SK-N-SH treated with all-trans-retinoic acid at 6 μM for 48 hours (cell line): ENCODE measurements around the gene SEC14L1.

Source experiments
- ATAC-seq: fragments of 200-7000 bp; cut with Tn5 transposase; 3 replicates; pipeline ENCODE4 v1.9.1; 2020; ENCODE audit warnings: mild to moderate bottlenecking, moderate library complexity
- ARNTL ChIP-seq: fragments of 450-650 bp; formaldehyde crosslinking; IDR thresholded peaks from 2 replicates; pipeline ENCODE4 v1.5.0; 2020; ENCODE audit warnings: low read depth, mild to moderate bottlenecking, moderate library complexity, borderline replicate concordance
- BACH2 ChIP-seq: fragments of 250-450 bp; sonication (Bioruptor Pico); IDR thresholded peaks from 2 replicates; pipeline ENCODE4 v1.9.0; 2021; ENCODE audit warnings: mild to moderate bottlenecking, borderline replicate concordance
- CSDC2 ChIP-seq: fragments of 250-450 bp; sonication (Bioruptor Pico); IDR thresholded peaks from 2 replicates; pipeline ENCODE4 v1.5.0; 2020; ENCODE audit warnings: mild to moderate bottlenecking, moderate library complexity
- ESRRG ChIP-seq: fragments of 250-450 bp; sonication (Bioruptor Pico); IDR thresholded peaks from 2 replicates; pipeline ENCODE4 v1.6.1; 2021; ENCODE audit warnings: mild to moderate bottlenecking
- GLIS3 ChIP-seq: fragments of 250-450 bp; sonication (Bioruptor Pico); IDR thresholded peaks from 2 replicates; pipeline ENCODE4 v1.5.0; 2020; ENCODE audit warnings: mild to moderate bottlenecking, moderate library complexity
- ISL1 ChIP-seq: fragments of 250-450 bp; sonication (Bioruptor Pico); IDR thresholded peaks from 2 replicates; pipeline ENCODE4 v2.1.2; 2022; ENCODE audit warnings: mild to moderate bottlenecking, moderate library complexity
- OSR1 ChIP-seq: fragments of 250-450 bp; sonication (Bioruptor Pico); IDR thresholded peaks from 2 replicates; pipeline ENCODE4 v1.8.0; 2022; ENCODE audit warnings: moderate library complexity, mild to moderate bottlenecking, inconsistent platforms
- PPARA ChIP-seq: fragments of 250-450 bp; sonication (Bioruptor Pico); IDR thresholded peaks from 2 replicates; pipeline ENCODE4 v1.5.0; 2020; ENCODE audit warnings: mild to moderate bottlenecking, borderline replicate concordance
- RARB ChIP-seq: fragments of 250-450 bp; sonication (Bioruptor Pico); IDR thresholded peaks from 2 replicates; pipeline ENCODE4 v1.8.0; 2021; ENCODE audit warnings: mild to moderate bottlenecking, moderate library complexity
- SNAI2 ChIP-seq: fragments of 250-450 bp; sonication (Bioruptor Pico); IDR thresholded peaks from 2 replicates; pipeline ENCODE4 v1.5.0; 2020; ENCODE audit warnings: mild to moderate bottlenecking, moderate library complexity
- TCF4 ChIP-seq: fragments of 250-450 bp; sonication (Bioruptor Pico); IDR thresholded peaks from 2 replicates; pipeline ENCODE4 v1.8.0; 2021; ENCODE audit warnings: mild to moderate bottlenecking, moderate library complexity, borderline replicate concordance
- TOX ChIP-seq: fragments of 250-450 bp; sonication (Bioruptor Pico); IDR thresholded peaks from 2 replicates; pipeline ENCODE4 v1.8.0; 2021; ENCODE audit warnings: mild to moderate bottlenecking, moderate library complexity, borderline replicate concordance
- ZC3H10 ChIP-seq: fragments of 250-450 bp; sonication (Bioruptor Pico); IDR thresholded peaks from 2 replicates; pipeline ENCODE4 v1.5.1; 2021; ENCODE audit warnings: mild to moderate bottlenecking, moderate library complexity
- ZFP3 ChIP-seq: fragments of 250-450 bp; sonication (Bioruptor Pico); IDR thresholded peaks from 2 replicates; pipeline ENCODE4 v1.5.0; 2020; ENCODE audit warnings: mild to moderate bottlenecking, moderate library complexity
- ZFP30 ChIP-seq: fragments of 450-650 bp; formaldehyde crosslinking; IDR thresholded peaks from 2 replicates; pipeline ENCODE4 v1.5.0; 2022; ENCODE audit warnings: mild to moderate bottlenecking, moderate library complexity
- ZNF565 ChIP-seq: fragments of 450-650 bp; formaldehyde crosslinking; conservative IDR thresholded peaks from 2 replicates; pipeline ENCODE4 v1.5.0; 2020; ENCODE audit warnings: low read depth, mild to moderate bottlenecking, moderate library complexity
- ZNF70 ChIP-seq: fragments of 450-650 bp; formaldehyde crosslinking; IDR thresholded peaks from 2 replicates; pipeline ENCODE4 v1.5.0; 2020; ENCODE audit warnings: mild to moderate bottlenecking, moderate library complexity
- ZNF8 ChIP-seq: fragments of 450-650 bp; formaldehyde crosslinking; IDR thresholded peaks from 2 replicates; pipeline ENCODE4 v1.5.0; 2020; ENCODE audit warnings: mild to moderate bottlenecking, moderate library complexity
- TF ChIP-seq, protein P1 (sequence below): fragments of 250-450 bp; sonication (Bioruptor Pico); IDR thresholded peaks from 2 replicates; pipeline ENCODE4 v1.5.1; 2021; ENCODE audit warnings: mild to moderate bottlenecking, moderate library complexity
- TF ChIP-seq, protein P2 (sequence below): fragments of 250-450 bp; sonication (Bioruptor Pico); IDR thresholded peaks from 2 replicates; pipeline ENCODE4 v1.5.0; 2020; ENCODE audit warnings: mild to moderate bottlenecking, moderate library complexity
- TF ChIP-seq, protein P3 (sequence below): fragments of 250-450 bp; sonication (Bioruptor Pico); IDR thresholded peaks from 2 replicates; pipeline ENCODE4 v1.5.1; 2020; ENCODE audit warnings: low read depth, mild to moderate bottlenecking, moderate library complexity
- TF ChIP-seq, protein P4 (sequence below): fragments of 250-450 bp; sonication (Bioruptor Pico); IDR thresholded peaks from 2 replicates; pipeline ENCODE4 v1.8.0; 2020; ENCODE audit warnings: mild to moderate bottlenecking, moderate library complexity, borderline replicate concordance

Gene SEC14L1

DNA sequence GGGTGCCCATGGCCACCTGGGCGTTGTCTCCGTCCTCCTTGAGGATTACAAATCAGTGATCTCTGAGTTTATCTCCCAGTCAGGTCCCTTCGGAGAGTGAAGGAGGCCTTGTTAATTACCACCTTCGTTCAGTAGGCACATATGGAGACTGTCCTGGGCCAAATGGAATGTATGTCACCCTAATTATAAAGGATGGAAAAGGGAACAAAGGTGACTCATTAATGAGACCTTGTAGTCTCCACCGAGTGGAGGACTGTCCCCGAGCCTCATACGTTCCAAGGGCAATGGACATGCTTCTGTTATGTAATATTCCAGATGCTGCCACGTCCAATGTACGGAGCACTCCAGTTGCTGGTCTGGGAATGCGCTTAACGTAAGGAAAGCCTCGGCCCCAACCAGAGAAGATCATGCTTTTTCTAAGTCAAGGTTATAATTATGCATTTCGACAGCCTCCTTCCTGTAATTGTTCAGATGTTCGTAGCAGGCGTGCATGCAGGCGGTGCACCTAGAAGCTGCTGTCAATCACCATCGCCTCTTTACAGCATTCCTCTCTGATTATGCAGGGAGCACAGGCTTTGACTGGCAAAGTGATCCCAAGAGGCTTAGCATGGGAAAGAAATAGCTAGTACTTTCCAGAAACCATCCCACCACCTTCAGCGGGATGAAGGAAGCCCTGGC, 22.4 kb upstream of the SEC14L1 start (continued):
- TF ChIP-seq ESRRG (no peak), ZNF70 (CRISPR knock-in tag) (no peak)
- TF ChIP-seq, protein P1, sequence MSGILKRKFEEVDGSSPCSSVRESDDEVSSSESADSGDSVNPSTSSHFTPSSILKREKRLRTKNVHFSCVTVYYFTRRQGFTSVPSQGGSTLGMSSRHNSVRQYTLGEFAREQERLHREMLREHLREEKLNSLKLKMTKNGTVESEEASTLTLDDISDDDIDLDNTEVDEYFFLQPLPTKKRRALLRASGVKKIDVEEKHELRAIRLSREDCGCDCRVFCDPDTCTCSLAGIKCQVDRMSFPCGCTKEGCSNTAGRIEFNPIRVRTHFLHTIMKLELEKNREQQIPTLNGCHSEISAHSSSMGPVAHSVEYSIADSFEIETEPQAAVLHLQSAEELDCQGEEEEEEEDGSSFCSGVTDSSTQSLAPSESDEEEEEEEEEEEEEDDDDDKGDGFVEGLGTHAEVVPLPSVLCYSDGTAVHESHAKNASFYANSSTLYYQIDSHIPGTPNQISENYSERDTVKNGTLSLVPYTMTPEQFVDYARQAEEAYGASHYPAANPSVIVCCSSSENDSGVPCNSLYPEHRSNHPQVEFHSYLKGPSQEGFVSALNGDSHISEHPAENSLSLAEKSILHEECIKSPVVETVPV (CRISPR knock-in tag): no peak

DNA sequence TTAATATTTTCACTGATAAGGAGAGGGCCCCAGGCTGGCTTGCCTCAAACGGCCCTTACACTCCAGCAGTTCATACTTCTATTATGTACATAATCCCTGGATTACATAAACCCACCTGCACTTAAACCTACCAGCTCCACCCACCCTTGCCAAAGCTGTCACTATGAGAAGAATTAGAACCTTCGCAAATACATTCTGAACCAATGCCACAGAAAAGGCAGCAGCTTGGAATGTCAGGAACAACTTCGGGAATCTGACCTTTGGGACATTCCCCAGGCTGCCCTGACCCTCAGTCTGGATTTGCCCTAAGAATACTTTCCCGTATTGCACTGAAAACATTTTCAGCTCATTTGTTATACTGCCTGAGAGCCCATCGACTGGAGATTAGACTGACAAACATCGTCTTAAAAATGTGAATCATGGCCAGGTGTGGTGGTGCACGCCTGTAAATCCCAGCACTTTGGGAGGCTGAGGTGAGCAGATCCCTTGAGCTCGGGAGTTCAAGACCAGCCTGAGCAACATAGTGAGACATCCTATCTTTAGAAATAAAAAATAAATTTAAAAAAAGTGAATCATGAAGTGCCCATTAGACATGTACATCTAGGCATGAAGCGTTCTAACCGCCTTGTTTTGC, 21.0 kb upstream of the SEC14L1 start:
- ATAC-seq: no peak

DNA sequence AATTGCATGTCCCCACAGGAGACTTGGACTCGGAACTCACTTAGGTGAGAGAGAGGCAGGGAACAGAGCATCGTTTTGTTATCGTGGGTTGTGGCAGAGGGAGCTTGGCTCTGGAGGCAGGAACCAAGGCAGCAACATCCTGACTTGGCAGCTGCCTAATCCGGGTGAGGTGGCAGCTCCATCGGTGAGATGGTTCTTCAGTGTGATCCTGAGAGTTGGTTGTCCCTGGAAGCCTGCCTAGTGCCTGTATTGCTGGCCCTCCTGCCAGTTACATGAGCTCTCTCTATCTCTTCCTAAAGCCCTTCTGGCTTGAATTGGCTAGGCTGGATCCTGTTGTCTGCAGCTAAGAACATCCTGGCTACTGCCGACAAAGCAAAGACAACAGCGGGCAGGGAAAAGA, 19.9 kb upstream of the SEC14L1 start:
- TF ChIP-seq CSDC2 (CRISPR knock-in tag) (no peak), TOX (CRISPR knock-in tag) (no peak), BACH2 (no peak), ISL1 (CRISPR knock-in tag) (no peak), ARNTL (no peak), GLIS3 (CRISPR knock-in tag) (no peak), PPARA (CRISPR knock-in tag) (no peak), ZNF565 (no peak), ZFP3 (no peak), RARB (CRISPR knock-in tag) (no peak), SNAI2 (CRISPR knock-in tag) (no peak)
- TF ChIP-seq, protein P2, sequence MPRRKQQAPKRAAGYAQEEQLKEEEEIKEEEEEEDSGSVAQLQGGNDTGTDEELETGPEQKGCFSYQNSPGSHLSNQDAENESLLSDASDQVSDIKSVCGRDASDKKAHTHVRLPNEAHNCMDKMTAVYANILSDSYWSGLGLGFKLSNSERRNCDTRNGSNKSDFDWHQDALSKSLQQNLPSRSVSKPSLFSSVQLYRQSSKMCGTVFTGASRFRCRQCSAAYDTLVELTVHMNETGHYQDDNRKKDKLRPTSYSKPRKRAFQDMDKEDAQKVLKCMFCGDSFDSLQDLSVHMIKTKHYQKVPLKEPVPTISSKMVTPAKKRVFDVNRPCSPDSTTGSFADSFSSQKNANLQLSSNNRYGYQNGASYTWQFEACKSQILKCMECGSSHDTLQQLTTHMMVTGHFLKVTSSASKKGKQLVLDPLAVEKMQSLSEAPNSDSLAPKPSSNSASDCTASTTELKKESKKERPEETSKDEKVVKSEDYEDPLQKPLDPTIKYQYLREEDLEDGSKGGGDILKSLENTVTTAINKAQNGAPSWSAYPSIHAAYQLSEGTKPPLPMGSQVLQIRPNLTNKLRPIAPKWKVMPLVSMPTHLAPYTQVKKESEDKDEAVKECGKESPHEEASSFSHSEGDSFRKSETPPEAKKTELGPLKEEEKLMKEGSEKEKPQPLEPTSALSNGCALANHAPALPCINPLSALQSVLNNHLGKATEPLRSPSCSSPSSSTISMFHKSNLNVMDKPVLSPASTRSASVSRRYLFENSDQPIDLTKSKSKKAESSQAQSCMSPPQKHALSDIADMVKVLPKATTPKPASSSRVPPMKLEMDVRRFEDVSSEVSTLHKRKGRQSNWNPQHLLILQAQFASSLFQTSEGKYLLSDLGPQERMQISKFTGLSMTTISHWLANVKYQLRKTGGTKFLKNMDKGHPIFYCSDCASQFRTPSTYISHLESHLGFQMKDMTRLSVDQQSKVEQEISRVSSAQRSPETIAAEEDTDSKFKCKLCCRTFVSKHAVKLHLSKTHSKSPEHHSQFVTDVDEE (CRISPR knock-in tag): no peak
- ATAC-seq: no peak

More for the DNA sequence above, 21.0 kb upstream of the SEC14L1 start:
- TF ChIP-seq SNAI2 (CRISPR knock-in tag): no peak
- no peak for TF ChIP-seq BACH2
- TF ChIP-seq, all 23 proteins: peak for 0

DNA sequence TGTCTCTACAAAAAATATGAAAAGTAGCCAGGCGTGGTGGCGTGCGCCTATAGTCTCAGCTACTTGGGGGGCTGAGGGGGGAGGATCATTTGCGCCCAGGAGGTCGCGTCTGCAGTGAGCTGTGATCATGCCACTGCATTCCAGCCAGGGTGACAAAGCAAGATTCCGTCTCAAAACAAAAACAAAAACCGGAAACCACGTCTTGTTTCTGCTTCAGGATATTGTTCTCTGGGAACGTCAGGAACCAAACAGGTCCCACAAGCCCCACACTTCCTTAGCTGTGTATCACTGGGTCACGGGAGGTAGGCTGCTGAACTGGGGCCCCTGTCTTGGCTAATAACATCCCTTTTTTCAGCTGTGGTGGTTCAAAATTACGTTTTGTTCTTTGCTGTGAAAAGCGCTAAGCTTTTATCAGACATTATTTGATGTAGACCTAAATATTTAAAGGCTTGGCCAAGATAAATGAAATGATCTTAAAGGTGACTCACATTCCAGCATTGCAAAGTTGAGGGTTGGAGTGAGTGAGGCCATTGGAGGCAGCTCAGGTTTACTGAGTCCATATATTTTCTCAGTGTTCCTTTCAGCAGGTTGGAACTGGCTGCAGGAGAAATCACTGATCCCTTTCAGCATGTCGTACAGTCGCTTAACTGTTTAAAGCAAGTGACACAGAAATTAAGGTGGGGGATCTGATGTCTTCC, 16.4 kb upstream of the SEC14L1 start:
- TF ChIP-seq ISL1 (CRISPR knock-in tag) (peak; percentile 69), PPARA (CRISPR knock-in tag) (no peak), ZNF8 (CRISPR knock-in tag) (no peak), CSDC2 (CRISPR knock-in tag) (0 out of 2 replicates have a peak, but pooled peaks have one; percentile 22), RARB (CRISPR knock-in tag) (no peak), ZFP30 (no peak), ZNF565 (no peak)
- TF ChIP-seq, protein P3, sequence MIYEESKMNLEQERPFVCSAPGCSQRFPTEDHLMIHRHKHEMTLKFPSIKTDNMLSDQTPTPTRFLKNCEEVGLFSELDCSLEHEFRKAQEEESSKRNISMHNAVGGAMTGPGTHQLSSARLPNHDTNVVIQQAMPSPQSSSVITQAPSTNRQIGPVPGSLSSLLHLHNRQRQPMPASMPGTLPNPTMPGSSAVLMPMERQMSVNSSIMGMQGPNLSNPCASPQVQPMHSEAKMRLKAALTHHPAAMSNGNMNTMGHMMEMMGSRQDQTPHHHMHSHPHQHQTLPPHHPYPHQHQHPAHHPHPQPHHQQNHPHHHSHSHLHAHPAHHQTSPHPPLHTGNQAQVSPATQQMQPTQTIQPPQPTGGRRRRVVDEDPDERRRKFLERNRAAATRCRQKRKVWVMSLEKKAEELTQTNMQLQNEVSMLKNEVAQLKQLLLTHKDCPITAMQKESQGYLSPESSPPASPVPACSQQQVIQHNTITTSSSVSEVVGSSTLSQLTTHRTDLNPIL: no peak; the same call in 1 of the 2 replicates
- TF ChIP-seq, all 23 proteins: peak for 2
- ATAC-seq: peak; percentile 25

DNA sequence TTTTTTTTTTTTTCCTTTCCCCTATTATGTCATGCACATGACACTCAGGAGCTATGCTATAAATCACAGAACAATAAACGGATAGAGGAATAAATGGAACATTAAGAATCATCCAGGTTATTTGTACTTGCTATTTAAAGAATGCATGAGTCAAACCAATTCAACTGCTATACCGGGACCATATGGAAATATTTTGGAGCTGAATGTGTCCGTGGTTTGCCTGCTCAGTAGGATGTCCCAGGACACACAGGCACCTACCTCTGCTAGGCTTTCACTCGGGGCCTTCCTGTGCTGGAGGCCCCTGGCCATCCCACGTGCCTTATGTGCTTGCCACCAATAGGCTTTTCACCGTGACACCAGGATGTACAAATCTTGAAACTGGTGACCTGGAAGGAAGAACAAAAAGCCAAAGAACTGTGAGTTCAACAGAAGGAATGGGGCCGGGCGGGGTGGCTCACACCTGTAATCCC, 15.3 kb upstream of the SEC14L1 start:
- ATAC-seq: peak; percentile 91
- TF ChIP-seq ISL1 (CRISPR knock-in tag): peak; percentile 97
- peak; percentile 6; the same call in 1 of the 2 replicates for TF ChIP-seq ZC3H10 (CRISPR knock-in tag)
- peak; percentile 96 for TF ChIP-seq CSDC2 (CRISPR knock-in tag)
- peak; percentile 38; the same call in 1 of the 2 replicates for TF ChIP-seq ZNF8 (CRISPR knock-in tag)
- TF ChIP-seq ESRRG: no peak
- TF ChIP-seq, protein P1 (CRISPR knock-in tag): no peak
- TF ChIP-seq ZFP30: no peak
- peak; percentile 86 for TF ChIP-seq ZFP3
- TF ChIP-seq ZNF565: no peak
- TF ChIP-seq, protein P3: peak; percentile 65; the same call in 1 of the 2 replicates
- peak; percentile 82; the same call in 1 of the 2 replicates for TF ChIP-seq OSR1
- TF ChIP-seq, protein P4, sequence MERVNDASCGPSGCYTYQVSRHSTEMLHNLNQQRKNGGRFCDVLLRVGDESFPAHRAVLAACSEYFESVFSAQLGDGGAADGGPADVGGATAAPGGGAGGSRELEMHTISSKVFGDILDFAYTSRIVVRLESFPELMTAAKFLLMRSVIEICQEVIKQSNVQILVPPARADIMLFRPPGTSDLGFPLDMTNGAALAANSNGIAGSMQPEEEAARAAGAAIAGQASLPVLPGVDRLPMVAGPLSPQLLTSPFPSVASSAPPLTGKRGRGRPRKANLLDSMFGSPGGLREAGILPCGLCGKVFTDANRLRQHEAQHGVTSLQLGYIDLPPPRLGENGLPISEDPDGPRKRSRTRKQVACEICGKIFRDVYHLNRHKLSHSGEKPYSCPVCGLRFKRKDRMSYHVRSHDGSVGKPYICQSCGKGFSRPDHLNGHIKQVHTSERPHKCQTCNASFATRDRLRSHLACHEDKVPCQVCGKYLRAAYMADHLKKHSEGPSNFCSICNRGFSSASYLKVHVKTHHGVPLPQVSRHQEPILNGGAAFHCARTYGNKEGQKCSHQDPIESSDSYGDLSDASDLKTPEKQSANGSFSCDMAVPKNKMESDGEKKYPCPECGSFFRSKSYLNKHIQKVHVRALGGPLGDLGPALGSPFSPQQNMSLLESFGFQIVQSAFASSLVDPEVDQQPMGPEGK (CRISPR knock-in tag): peak; percentile 30; the same call in 1 of the 2 replicates
- TF ChIP-seq RARB (CRISPR knock-in tag): no peak
- no peak for TF ChIP-seq TCF4 (CRISPR knock-in tag)
- TF ChIP-seq SNAI2 (CRISPR knock-in tag): peak; percentile 97
